Caco-2 (cell line): Measurements from ENCODE around the gene SUMF1. TPM values are rescaled to one million over a fixed set of nuclear protein-coding genes. Genes with fewer than 3 reads are reported as not detected.

ENCODE experiments used
- BruUV-seq: library from RNA; stranded (reverse); fragments of 400-500 nt; replicated peaks from 2 replicates; lab custom pipeline; 2021; lab: Mats Ljungman, UMichigan
- CTCF ChIA-PET: fragments of 300-600 bp; sonication (Branson Sonifier 250); formaldehyde crosslinking; loops from one replicate; lab custom pipeline; 2022; ENCODE audit warnings: antibody characterized with exemption; lab: Charles Lee
- POLR2A ChIA-PET: fragments of 300-600 bp; sonication (Branson Sonifier 250); formaldehyde crosslinking; loops from one replicate; lab custom pipeline; 2022; ENCODE audit warnings: antibody characterized with exemption; lab: Charles Lee
- DNase-seq, 2 experiments: peaks; one replicate each; pipeline versions ENCODE4 v3.0.0 to v3.0.0-alpha.2; 2020 to 2022
- H3K27me3 ChIP-seq: replicated peaks from 2 replicates; pipeline ENCODE4 v1.6.0; 2011; ENCODE audit warnings: low read length; ENCODE audit not compliant: control insufficient read depth, insufficient read depth
- H3K36me3 ChIP-seq: 2 replicates; pipeline ENCODE4 v1.5.1; 2011; ENCODE audit warnings: low read length; ENCODE audit not compliant: control insufficient read depth, insufficient read depth
- H3K4me1 ChIP-seq: fragments of 250-450 bp; sonication (Bioruptor Pico); 2 replicates; pipeline ENCODE4 v1.5.1; 2020; ENCODE audit warnings: mild to moderate bottlenecking
- H3K4me3 ChIP-seq: 2 replicates; pipeline ENCODE4 v1.5.1; 2011; ENCODE audit warnings: low read depth, mild to moderate bottlenecking, control low read depth, low read length
- H3K9me3 ChIP-seq: fragments of 250-450 bp; sonication (Bioruptor Pico); 2 replicates; pipeline ENCODE4 v1.5.1; 2020; ENCODE audit warnings: mild to moderate bottlenecking, moderate library complexity
- H3K27ac Mint-ChIP-seq: one replicate; pipeline ENCODE4 v1.8.0; 2022; ENCODE audit warnings: mixed read lengths; ENCODE audit not compliant: unreplicated experiment
- H3K27me3 Mint-ChIP-seq: one replicate; pipeline ENCODE4 v1.8.0; 2022; ENCODE audit warnings: mixed read lengths; ENCODE audit not compliant: insufficient read depth, unreplicated experiment
- H3K36me3 Mint-ChIP-seq: one replicate; pipeline ENCODE4 v1.8.0; 2022; ENCODE audit warnings: mild to moderate bottlenecking, mixed read lengths; ENCODE audit not compliant: insufficient read depth, unreplicated experiment
- H3K4me1 Mint-ChIP-seq: one replicate; pipeline ENCODE4 v1.8.0; 2022; ENCODE audit warnings: low read depth, mixed read lengths; ENCODE audit not compliant: unreplicated experiment
- H3K4me3 Mint-ChIP-seq: one replicate; pipeline ENCODE4 v1.8.0; 2022; ENCODE audit warnings: mild to moderate bottlenecking, moderate library complexity, mixed read lengths; ENCODE audit not compliant: unreplicated experiment
- H3K9me3 Mint-ChIP-seq: one replicate; pipeline ENCODE4 v1.8.0; 2022; ENCODE audit warnings: mixed read lengths; ENCODE audit not compliant: unreplicated experiment
- intact Hi-C: fragments of 100-400 bp; cut with micrococcal nuclease; formaldehyde crosslinking; loops from one replicate; pipeline ENCODE4 v1.10.0; 2022; ENCODE audit not compliant: unreplicated experiment
- total RNA-seq: library from RNA; stranded (reverse); gene quantifications from 2 replicates; pipeline ENCODE4 v1.2.3, GENCODE V29; 2022
- TF ChIP-seq, protein P1 (sequence below), 2 experiments: fragments of 200-600 bp in 1 of 2; IDR thresholded peaks; 1 replicate in 1 of 2; 2 replicates in 1 of 2; pipeline versions ENCODE4 v1.5.1 to v1.8.0; 2011 to 2022; ENCODE audit warnings: antibody characterized with exemption in 1 of 2, control low read depth in 1 of 2, inconsistent platforms in 1 of 2, low read depth in 1 of 2, low read length in 1 of 2, mild to moderate bottlenecking in 1 of 2, moderate library complexity in 1 of 2; ENCODE audit not compliant: insufficient read depth in 1 of 2, severe bottlenecking in 1 of 2, unreplicated experiment in 1 of 2

The SUMF1 gene
- total RNA-seq, 1 experiment from 2014 or later = 24.4 TPM

DNA sequence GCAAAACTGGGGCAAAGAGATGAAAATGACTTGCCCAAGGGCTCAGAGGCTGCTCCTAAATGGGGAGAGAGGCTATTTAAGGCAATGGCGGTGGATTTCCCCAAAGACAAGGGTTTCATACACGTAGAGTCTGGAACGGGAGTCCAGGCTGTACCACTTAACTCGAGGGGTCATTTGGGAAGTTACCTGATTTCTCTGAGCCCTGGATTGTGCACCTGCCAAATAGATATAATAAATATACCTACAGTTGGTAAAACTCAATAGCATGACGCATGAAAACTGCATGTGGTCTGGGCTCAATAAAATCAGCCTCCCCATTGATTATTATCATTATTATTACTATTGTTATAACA is 24.8 kb upstream of the SUMF1 start:
- H3K27ac Mint-ChIP-seq = no peak overlapping the region
- H3K4me3 ChIP-seq = peak overlapping the region; percentile 67
- peaks cover 4% of the 10 kb centered on the region; the same call in 1 of the 2 replicates for H3K4me1 ChIP-seq
- H3K36me3 ChIP-seq = no peaks in the 10 kb centered on the region
- no peaks in the 10 kb centered on the region for H3K27me3 Mint-ChIP-seq
- H3K4me1 Mint-ChIP-seq = no peaks in the 10 kb centered on the region
- H3K4me3 Mint-ChIP-seq = peak overlapping the region; percentile 80
- POLR2A ChIA-PET = interaction anchor here (0.7 to 2.0 kb wide), 3 partner anchors 10 to 381 kb away, joined by 3 to 28 read pairs (median 4); partner anchors contain the start of gene SUMF1
- no peaks in the 10 kb centered on the region; the same call in 1 of the 2 replicates for H3K27me3 ChIP-seq
- TF ChIP-seq, protein P1, sequence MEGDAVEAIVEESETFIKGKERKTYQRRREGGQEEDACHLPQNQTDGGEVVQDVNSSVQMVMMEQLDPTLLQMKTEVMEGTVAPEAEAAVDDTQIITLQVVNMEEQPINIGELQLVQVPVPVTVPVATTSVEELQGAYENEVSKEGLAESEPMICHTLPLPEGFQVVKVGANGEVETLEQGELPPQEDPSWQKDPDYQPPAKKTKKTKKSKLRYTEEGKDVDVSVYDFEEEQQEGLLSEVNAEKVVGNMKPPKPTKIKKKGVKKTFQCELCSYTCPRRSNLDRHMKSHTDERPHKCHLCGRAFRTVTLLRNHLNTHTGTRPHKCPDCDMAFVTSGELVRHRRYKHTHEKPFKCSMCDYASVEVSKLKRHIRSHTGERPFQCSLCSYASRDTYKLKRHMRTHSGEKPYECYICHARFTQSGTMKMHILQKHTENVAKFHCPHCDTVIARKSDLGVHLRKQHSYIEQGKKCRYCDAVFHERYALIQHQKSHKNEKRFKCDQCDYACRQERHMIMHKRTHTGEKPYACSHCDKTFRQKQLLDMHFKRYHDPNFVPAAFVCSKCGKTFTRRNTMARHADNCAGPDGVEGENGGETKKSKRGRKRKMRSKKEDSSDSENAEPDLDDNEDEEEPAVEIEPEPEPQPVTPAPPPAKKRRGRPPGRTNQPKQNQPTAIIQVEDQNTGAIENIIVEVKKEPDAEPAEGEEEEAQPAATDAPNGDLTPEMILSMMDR (IDR thresholded peaks at IDR 0.05; ENCODE audit: insufficient read depth in 1 of 2, low read depth in 1 of 2, low read length in 1 of 2, severe bottlenecking in 1 of 2, unreplicated experiment in 1 of 2) = no peak
- intact Hi-C loops = loop anchor here (2.0 to 5.0 kb wide), 4 partner anchors 79 to 630 kb away; partner anchors contain the start of gene ARL8B
- BruUV-seq = no TSS peak
- H3K36me3 Mint-ChIP-seq = peaks cover 8% of the 10 kb centered on the region
- no peak for DNase-seq
- H3K9me3 Mint-ChIP-seq = no peaks in the 10 kb centered on the region
- CTCF ChIA-PET = no interaction called here
- H3K9me3 ChIP-seq = no peaks in the 10 kb centered on the region

DNA sequence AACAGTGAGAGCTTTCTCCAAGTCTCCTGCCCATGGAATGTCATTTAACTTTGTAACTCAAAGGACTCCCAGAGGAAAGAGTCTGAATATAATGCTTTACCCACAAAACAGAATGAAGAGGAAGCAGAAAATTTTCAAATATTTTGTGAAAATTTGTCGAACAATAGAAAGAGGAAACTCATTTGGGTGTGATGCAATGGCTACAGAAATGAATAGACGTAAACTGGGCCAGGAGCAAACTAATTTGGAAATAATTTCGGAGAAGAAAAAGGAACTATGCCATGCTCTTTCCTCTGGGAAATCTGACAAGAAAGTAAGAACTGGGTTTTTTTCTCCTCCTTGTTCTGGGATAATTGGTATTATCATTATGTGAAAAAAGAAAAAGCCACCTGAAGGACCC is 11.2 kb upstream of the SUMF1 start:
- Mint-ChIP-seq H3K9me3 (no peaks in the 10 kb centered on the region), H3K4me3 (no peak overlapping the region), H3K27me3 (peaks cover 9% of the 10 kb centered on the region), H3K27ac (no peak overlapping the region), H3K4me1 (no peaks in the 10 kb centered on the region), H3K36me3 (no peaks in the 10 kb centered on the region)
- no TSS peak for BruUV-seq
- no peaks in the 10 kb centered on the region for H3K36me3 ChIP-seq
- intact Hi-C loops = no loop called here
- POLR2A ChIA-PET = no interaction called here
- H3K4me3 ChIP-seq = no peak overlapping the region
- CTCF ChIA-PET = no interaction called here
- H3K27me3 ChIP-seq = no peaks in the 10 kb centered on the region
- TF ChIP-seq, protein P1 (IDR thresholded peaks at IDR 0.05; ENCODE audit: insufficient read depth in 1 of 2, low read depth in 1 of 2, low read length in 1 of 2, severe bottlenecking in 1 of 2, unreplicated experiment in 1 of 2) = no peak
- no peaks in the 10 kb centered on the region for H3K4me1 ChIP-seq
- H3K9me3 ChIP-seq = no peaks in the 10 kb centered on the region
- no peak for DNase-seq

DNA sequence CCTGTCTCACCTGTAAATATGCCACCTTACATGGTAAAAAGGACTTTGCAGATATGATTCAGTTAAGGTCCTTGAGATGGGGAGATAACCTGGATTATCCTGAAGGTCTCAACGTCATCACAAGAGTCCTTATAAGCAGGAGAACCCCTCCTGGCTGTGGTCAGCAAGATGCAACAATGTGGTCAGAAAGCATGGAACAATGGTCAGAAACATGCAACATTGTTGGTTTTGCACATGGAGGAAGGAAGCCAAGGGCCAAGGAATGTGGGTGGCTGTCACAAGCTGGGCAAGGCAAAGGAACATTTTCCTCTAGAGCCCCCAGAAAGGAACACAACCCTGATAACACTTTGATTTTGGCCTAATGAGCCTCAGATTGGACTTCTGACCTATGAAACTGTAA is 9.4 kb upstream of the SUMF1 start:
- H3K4me3 ChIP-seq = no peak overlapping the region

More for the DNA sequence above, 9.4 kb upstream of the SUMF1 start:
- Histone ChIP-seq H3K9me3 (no peaks in the 10 kb centered on the region), H3K36me3 (no peaks in the 10 kb centered on the region), H3K27me3 (no peaks in the 10 kb centered on the region), H3K4me1 (no peaks in the 10 kb centered on the region)
- no peaks in the 10 kb centered on the region for H3K36me3 Mint-ChIP-seq
- H3K27ac Mint-ChIP-seq = no peak overlapping the region
- no peaks in the 10 kb centered on the region for H3K9me3 Mint-ChIP-seq
- ChIA-PET CTCF (no interaction called here), POLR2A (no interaction called here)
- intact Hi-C loops = no loop called here
- H3K4me3 Mint-ChIP-seq = no peak overlapping the region
- no peak for DNase-seq
- no peaks in the 10 kb centered on the region for H3K4me1 Mint-ChIP-seq
- no TSS peak for BruUV-seq
- TF ChIP-seq, protein P1 (IDR thresholded peaks at IDR 0.05; ENCODE audit: insufficient read depth in 1 of 2, low read depth in 1 of 2, low read length in 1 of 2, severe bottlenecking in 1 of 2, unreplicated experiment in 1 of 2) = no peak
- peaks cover 18% of the 10 kb centered on the region for H3K27me3 Mint-ChIP-seq
